ENCODE measurements around the gene MON2.
"Not testable (repeated sequence)": the region's sequence is repeated elsewhere in the genome, so short reads cannot be mapped to it uniquely, and the experiment has no call there.

- TF ChIP-seq CTCF (conservative IDR thresholded peaks at IDR 0.05); EZH2 (IDR thresholded peaks at IDR 0.05; ENCODE audit: low read depth): not testable (repeated sequence)
These were observed 3.4 kb upstream of the MON2 start for GRCh38 chr12:62463252-62463651.
